Airway epithelial cell (primary cell): Measurements from ENCODE around the gene CHM. TPM values are rescaled to one million over a fixed set of nuclear protein-coding genes. Genes with fewer than 3 reads are reported as not detected.

Source experiments
- total RNA-seq: library from RNA; depleted of rRNA; stranded (reverse); fragments of >200 nt; gene quantifications from 2 replicates; pipeline ENCODE4 v1.2.3, GENCODE V29; 2015

The CHM gene, protein sequence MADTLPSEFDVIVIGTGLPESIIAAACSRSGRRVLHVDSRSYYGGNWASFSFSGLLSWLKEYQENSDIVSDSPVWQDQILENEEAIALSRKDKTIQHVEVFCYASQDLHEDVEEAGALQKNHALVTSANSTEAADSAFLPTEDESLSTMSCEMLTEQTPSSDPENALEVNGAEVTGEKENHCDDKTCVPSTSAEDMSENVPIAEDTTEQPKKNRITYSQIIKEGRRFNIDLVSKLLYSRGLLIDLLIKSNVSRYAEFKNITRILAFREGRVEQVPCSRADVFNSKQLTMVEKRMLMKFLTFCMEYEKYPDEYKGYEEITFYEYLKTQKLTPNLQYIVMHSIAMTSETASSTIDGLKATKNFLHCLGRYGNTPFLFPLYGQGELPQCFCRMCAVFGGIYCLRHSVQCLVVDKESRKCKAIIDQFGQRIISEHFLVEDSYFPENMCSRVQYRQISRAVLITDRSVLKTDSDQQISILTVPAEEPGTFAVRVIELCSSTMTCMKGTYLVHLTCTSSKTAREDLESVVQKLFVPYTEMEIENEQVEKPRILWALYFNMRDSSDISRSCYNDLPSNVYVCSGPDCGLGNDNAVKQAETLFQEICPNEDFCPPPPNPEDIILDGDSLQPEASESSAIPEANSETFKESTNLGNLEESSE
- total RNA-seq: 9.8 and 10.8 TPM in 2 replicates

DNA sequence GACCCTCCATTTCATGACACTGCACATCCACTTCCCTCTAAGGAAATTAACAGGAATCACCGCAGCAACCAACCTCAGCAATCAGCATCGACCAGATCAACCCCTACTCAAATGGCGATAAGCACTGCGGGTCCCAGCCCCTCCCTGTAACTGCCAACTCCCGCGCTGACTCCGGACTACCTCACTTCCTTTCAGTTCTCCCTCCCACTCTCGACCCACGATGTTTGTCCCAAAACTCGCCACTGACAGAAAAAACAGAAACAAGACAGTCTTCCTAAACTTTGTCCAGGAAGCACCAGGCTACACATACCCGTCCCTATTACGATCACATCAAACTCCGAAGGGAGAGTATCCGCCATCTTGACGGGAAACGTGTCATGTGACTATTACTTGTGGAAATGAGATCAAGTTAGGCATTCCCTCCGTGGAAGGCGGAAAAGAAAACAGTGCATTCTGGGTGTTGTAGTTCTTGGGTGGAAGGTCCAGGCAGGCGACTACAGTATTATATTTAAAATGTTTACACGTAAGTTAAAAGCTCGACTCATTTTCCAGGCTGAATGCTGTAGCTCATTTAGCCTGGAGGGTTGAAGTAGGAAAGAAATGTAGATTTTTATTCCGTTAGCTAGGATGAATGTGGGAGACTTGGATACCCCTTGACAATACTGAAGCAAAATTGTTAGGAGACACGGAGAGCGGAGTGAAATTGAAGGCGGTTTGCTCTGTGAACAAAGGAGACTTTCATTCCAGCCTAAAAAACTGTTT is at the start of gene CHM:
CHM (minus strand) TSS at position 385 of the 762 bp plus-strand sequence; CDS start at position 359, 26 bp downstream.

Other genes with a start within 250 kb of the CHM start
- 0.05 and 0.21 TPM in 2 replicates for gene DACH2, start 100.9 kb upstream of the CHM start, total RNA-seq